ENCODE measurements around the gene VTCN1. TPM values are rescaled to one million over a fixed set of nuclear protein-coding genes. Genes with fewer than 3 reads are reported as not detected.
"Not testable (repeated sequence)": the region's sequence is repeated elsewhere in the genome, so short reads cannot be mapped to it uniquely, and the experiment has no call there.

VTCN1 gene
- total RNA-seq, 1 donor from 2014 or later, result not detected

GRCh38 chr1:117173006-117173405 is 37.7 kb downstream of the VTCN1 start:
- H3K36me3 ChIP-seq (ENCODE audit: control insufficient read depth in 3 of 3, insufficient read depth in 3 of 3, low read length in 3 of 3), result no peaks in the 10 kb centered on the region
- H3K27me3 ChIP-seq (ENCODE audit: control insufficient read depth in 3 of 3, insufficient read depth in 3 of 3, low read length in 3 of 3), result no peaks in the 10 kb centered on the region
- H3K4me3 ChIP-seq (ENCODE audit: low read length in 3 of 3), result no peak overlapping the region
- no peaks in the 10 kb centered on the region for H3K9me3 ChIP-seq (ENCODE audit: control insufficient read depth in 3 of 3, low read length in 3 of 3)
- H3K4me1 ChIP-seq (ENCODE audit: control insufficient read depth in 3 of 3, insufficient read depth in 3 of 3, low read length in 3 of 3), result no peaks in the 10 kb centered on the region
- no peak overlapping the region for H3K9ac ChIP-seq (ENCODE audit: low read depth in 1 of 3, low read length in 3 of 3)
- H3K27ac ChIP-seq (ENCODE audit: low read depth, low read length), result no peak overlapping the region

- Histone ChIP-seq H3K36me3 (ENCODE audit: control insufficient read depth in 3 of 3, insufficient read depth in 3 of 3, low read length in 3 of 3) (no peaks in the 10 kb centered on the region), H3K9ac (ENCODE audit: low read depth in 1 of 3, low read length in 3 of 3) (no peak overlapping the region), H3K27me3 (ENCODE audit: control insufficient read depth in 3 of 3, insufficient read depth in 3 of 3, low read length in 3 of 3) (no peaks in the 10 kb centered on the region), H3K4me1 (ENCODE audit: control insufficient read depth in 3 of 3, insufficient read depth in 3 of 3, low read length in 3 of 3) (no peaks in the 10 kb centered on the region), H3K9me3 (ENCODE audit: control insufficient read depth in 3 of 3, low read length in 3 of 3) (no peaks in the 10 kb centered on the region), H3K4me3 (ENCODE audit: low read length in 3 of 3) (no peak overlapping the region), H3K27ac (ENCODE audit: low read depth, low read length) (no peak overlapping the region)
Observed at GRCh38 chr1:117171900-117172511, 38.7 kb downstream of the VTCN1 start.

- Histone ChIP-seq H3K9me3 (ENCODE audit: control insufficient read depth in 3 of 3, low read length in 3 of 3) (no peaks in the 10 kb centered on the region), H3K4me1 (ENCODE audit: control insufficient read depth in 3 of 3, insufficient read depth in 3 of 3, low read length in 3 of 3) (no peaks in the 10 kb centered on the region), H3K4me3 (ENCODE audit: low read length in 3 of 3) (no peak overlapping the region), H3K27ac (ENCODE audit: low read depth, low read length) (no peak overlapping the region), H3K36me3 (ENCODE audit: control insufficient read depth in 3 of 3, insufficient read depth in 3 of 3, low read length in 3 of 3) (no peaks in the 10 kb centered on the region), H3K27me3 (ENCODE audit: control insufficient read depth in 3 of 3, insufficient read depth in 3 of 3, low read length in 3 of 3) (no peaks in the 10 kb centered on the region), H3K9ac (ENCODE audit: low read depth in 1 of 3, low read length in 3 of 3) (no peak overlapping the region)
Observed at GRCh38 chr1:117169871-117170596, 40.7 kb downstream of the VTCN1 start.

GRCh38 chr1:117167402-117167801 is 43.3 kb downstream of the VTCN1 start:
- no peaks in the 10 kb centered on the region for H3K9me3 ChIP-seq (ENCODE audit: control insufficient read depth in 3 of 3, low read length in 3 of 3)
- H3K36me3 ChIP-seq (ENCODE audit: control insufficient read depth in 3 of 3, insufficient read depth in 3 of 3, low read length in 3 of 3), result no peaks in the 10 kb centered on the region
- no peak overlapping the region for H3K4me3 ChIP-seq (ENCODE audit: low read length in 3 of 3)
- no peaks in the 10 kb centered on the region for H3K4me1 ChIP-seq (ENCODE audit: control insufficient read depth in 3 of 3, insufficient read depth in 3 of 3, low read length in 3 of 3)
- no peak overlapping the region for H3K9ac ChIP-seq (ENCODE audit: low read depth in 1 of 3, low read length in 3 of 3)
- H3K27ac ChIP-seq (ENCODE audit: low read depth, low read length), result no peak overlapping the region
- no peaks in the 10 kb centered on the region for H3K27me3 ChIP-seq (ENCODE audit: control insufficient read depth in 3 of 3, insufficient read depth in 3 of 3, low read length in 3 of 3)

- H3K27ac ChIP-seq (ENCODE audit: low read depth, low read length), result no peak overlapping the region
- H3K9ac ChIP-seq (ENCODE audit: low read depth in 1 of 3, low read length in 3 of 3), result no peak overlapping the region
- H3K9me3 ChIP-seq (ENCODE audit: control insufficient read depth in 3 of 3, low read length in 3 of 3), result no peaks in the 10 kb centered on the region
- no peaks in the 10 kb centered on the region for H3K36me3 ChIP-seq (ENCODE audit: control insufficient read depth in 3 of 3, insufficient read depth in 3 of 3, low read length in 3 of 3)
- H3K27me3 ChIP-seq (ENCODE audit: control insufficient read depth in 3 of 3, insufficient read depth in 3 of 3, low read length in 3 of 3), result no peaks in the 10 kb centered on the region
- no peak overlapping the region for H3K4me3 ChIP-seq (ENCODE audit: low read length in 3 of 3)
- H3K4me1 ChIP-seq (ENCODE audit: control insufficient read depth in 3 of 3, insufficient read depth in 3 of 3, low read length in 3 of 3), result no peaks in the 10 kb centered on the region
Observed at GRCh38 chr1:117166076-117166475, 44.7 kb downstream of the VTCN1 start.

GRCh38 chr1:117164209-117164608 is 46.5 kb downstream of the VTCN1 start:
- no peak overlapping the region for H3K9ac ChIP-seq (ENCODE audit: low read depth in 1 of 3, low read length in 3 of 3)
- H3K36me3 ChIP-seq (ENCODE audit: control insufficient read depth in 3 of 3, insufficient read depth in 3 of 3, low read length in 3 of 3), result no peaks in the 10 kb centered on the region
- no peaks in the 10 kb centered on the region for H3K27me3 ChIP-seq (ENCODE audit: control insufficient read depth in 3 of 3, insufficient read depth in 3 of 3, low read length in 3 of 3)
- H3K4me1 ChIP-seq (ENCODE audit: control insufficient read depth in 3 of 3, insufficient read depth in 3 of 3, low read length in 3 of 3), result no peaks in the 10 kb centered on the region
- no peak overlapping the region for H3K27ac ChIP-seq (ENCODE audit: low read depth, low read length)
- H3K9me3 ChIP-seq (ENCODE audit: control insufficient read depth in 3 of 3, low read length in 3 of 3), result no peaks in the 10 kb centered on the region
- no peak overlapping the region for H3K4me3 ChIP-seq (ENCODE audit: low read length in 3 of 3)

GRCh38 chr1:117162816-117163215 is 47.9 kb downstream of the VTCN1 start:
- Histone ChIP-seq H3K9me3 (ENCODE audit: control insufficient read depth in 3 of 3, low read length in 3 of 3) (no peaks in the 10 kb centered on the region), H3K4me1 (ENCODE audit: control insufficient read depth in 3 of 3, insufficient read depth in 3 of 3, low read length in 3 of 3) (no peaks in the 10 kb centered on the region), H3K4me3 (ENCODE audit: low read length in 3 of 3) (no peak overlapping the region), H3K9ac (ENCODE audit: low read depth in 1 of 3, low read length in 3 of 3) (no peak overlapping the region), H3K36me3 (ENCODE audit: control insufficient read depth in 3 of 3, insufficient read depth in 3 of 3, low read length in 3 of 3) (no peaks in the 10 kb centered on the region), H3K27ac (ENCODE audit: low read depth, low read length) (no peak overlapping the region), H3K27me3 (ENCODE audit: control insufficient read depth in 3 of 3, insufficient read depth in 3 of 3, low read length in 3 of 3) (no peaks in the 10 kb centered on the region)

GRCh38 chr1:117161887-117162286 is 48.8 kb downstream of the VTCN1 start:
- H3K4me3 ChIP-seq (ENCODE audit: low read length in 3 of 3), result no peak overlapping the region
- no peak overlapping the region for H3K27ac ChIP-seq (ENCODE audit: low read depth, low read length)

GRCh38 chr1:117151305-117151704 is 59.4 kb downstream of the VTCN1 start:
- H3K27me3 ChIP-seq (ENCODE audit: control insufficient read depth in 3 of 3, insufficient read depth in 3 of 3, low read length in 3 of 3); H3K9ac ChIP-seq (ENCODE audit: low read depth in 1 of 3, low read length in 3 of 3); H3K36me3 ChIP-seq (ENCODE audit: control insufficient read depth in 3 of 3, insufficient read depth in 3 of 3, low read length in 3 of 3); H3K27ac ChIP-seq (ENCODE audit: low read depth, low read length); H3K9me3 ChIP-seq (ENCODE audit: control insufficient read depth in 3 of 3, low read length in 3 of 3); H3K4me3 ChIP-seq (ENCODE audit: low read length in 3 of 3): not testable (repeated sequence)
- H3K4me1 ChIP-seq (ENCODE audit: control insufficient read depth in 3 of 3, insufficient read depth in 3 of 3, low read length in 3 of 3), result peaks cover 0 to 11% (median 10%) of the 10 kb centered on the region in 3 donors

More at GRCh38 chr1:117161887-117162286, 48.8 kb downstream of the VTCN1 start:
- no peaks in the 10 kb centered on the region for H3K4me1 ChIP-seq (ENCODE audit: control insufficient read depth in 3 of 3, insufficient read depth in 3 of 3, low read length in 3 of 3)
- no peaks in the 10 kb centered on the region for H3K27me3 ChIP-seq (ENCODE audit: control insufficient read depth in 3 of 3, insufficient read depth in 3 of 3, low read length in 3 of 3)
- H3K36me3 ChIP-seq (ENCODE audit: control insufficient read depth in 3 of 3, insufficient read depth in 3 of 3, low read length in 3 of 3), result no peaks in the 10 kb centered on the region
- no peak overlapping the region for H3K9ac ChIP-seq (ENCODE audit: low read depth in 1 of 3, low read length in 3 of 3)
- no peaks in the 10 kb centered on the region for H3K9me3 ChIP-seq (ENCODE audit: control insufficient read depth in 3 of 3, low read length in 3 of 3)

GRCh38 chr1:117150316-117150715 is 60.4 kb downstream of the VTCN1 start:
- no peaks in the 10 kb centered on the region for H3K9me3 ChIP-seq (ENCODE audit: control insufficient read depth in 3 of 3, low read length in 3 of 3)
- H3K27ac ChIP-seq (ENCODE audit: low read depth, low read length), result no peak overlapping the region
- H3K9ac ChIP-seq (ENCODE audit: low read depth in 1 of 3, low read length in 3 of 3), result no peak overlapping the region
- no peaks in the 10 kb centered on the region for H3K27me3 ChIP-seq (ENCODE audit: control insufficient read depth in 3 of 3, insufficient read depth in 3 of 3, low read length in 3 of 3)
- H3K4me3 ChIP-seq (ENCODE audit: low read length in 3 of 3), result no peak overlapping the region
- H3K36me3 ChIP-seq (ENCODE audit: control insufficient read depth in 3 of 3, insufficient read depth in 3 of 3, low read length in 3 of 3), result no peaks in the 10 kb centered on the region
- H3K4me1 ChIP-seq (ENCODE audit: control insufficient read depth in 3 of 3, insufficient read depth in 3 of 3, low read length in 3 of 3), result peaks cover 0 to 11% (median 11%) of the 10 kb centered on the region in 3 donors

Data from skeletal muscle tissue (tissue), 4 donors.